Nephron (organoid): ENCODE data around the gene PCDH9.

Experiments
- H3K27ac Mint-ChIP-seq, 3 experiments: 2 replicates each; pipeline ENCODE4 v1.8.0; 2020; ENCODE audit warnings: mixed read lengths in 3 of 3, mild to moderate bottlenecking in 2 of 3, moderate library complexity in 1 of 3
- H3K27me3 Mint-ChIP-seq: 2 replicates; pipeline ENCODE4 v1.8.0; 2021; ENCODE audit warnings: low read depth, mild to moderate bottlenecking, moderate library complexity, mixed read lengths
- H3K36me3 Mint-ChIP-seq: 2 replicates; pipeline ENCODE4 v1.8.0; 2020; ENCODE audit warnings: low read depth, mixed read lengths
- H3K4me1 Mint-ChIP-seq: 2 replicates; pipeline ENCODE4 v1.8.0; 2020; ENCODE audit warnings: mixed read lengths
- H3K4me3 Mint-ChIP-seq, 3 experiments: 2 replicates each; pipeline ENCODE4 v1.8.0; 2020; ENCODE audit warnings: mild to moderate bottlenecking in 3 of 3, mixed read lengths in 3 of 3, moderate library complexity in 2 of 3
- H3K9me3 Mint-ChIP-seq: 2 replicates; pipeline ENCODE4 v1.8.0; 2020; ENCODE audit warnings: mixed read lengths
- TF ChIP-seq, protein P1 (sequence below), 3 experiments: fragments of 200-600 bp; sonication (generic); IDR thresholded peaks; one replicate each; pipeline ENCODE4 v1.5.0; 2021; ENCODE audit warnings: antibody characterized with exemption in 3 of 3; ENCODE audit not compliant: unreplicated experiment in 3 of 3

The PCDH9 gene

DNA sequence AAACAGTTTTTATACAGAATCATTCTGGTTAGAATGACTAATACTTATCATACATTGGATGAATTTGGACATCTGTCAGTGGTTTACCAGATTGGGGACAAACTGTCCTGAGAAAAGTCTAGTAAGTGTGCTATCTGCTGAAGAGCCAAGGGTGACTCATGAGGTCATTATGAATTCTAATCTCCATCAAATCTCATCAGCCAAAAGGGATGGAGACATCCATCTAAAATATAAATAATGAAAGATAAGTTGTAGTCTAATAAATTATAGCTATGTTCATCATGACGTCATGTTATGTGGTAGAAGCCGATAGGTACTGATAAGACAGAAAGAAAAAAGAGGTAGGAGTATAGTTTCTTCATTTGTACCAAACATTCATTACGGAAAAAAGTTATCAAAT is 804.4 kb downstream of the PCDH9 start:
- peaks cover 22% of the 10 kb centered on the region for H3K9me3 Mint-ChIP-seq
- peaks cover 25% of the 10 kb centered on the region for H3K36me3 Mint-ChIP-seq
- peaks cover 37% of the 10 kb centered on the region for H3K4me1 Mint-ChIP-seq
- H3K4me3 Mint-ChIP-seq, result no peak overlapping the region
- TF ChIP-seq, protein P1, sequence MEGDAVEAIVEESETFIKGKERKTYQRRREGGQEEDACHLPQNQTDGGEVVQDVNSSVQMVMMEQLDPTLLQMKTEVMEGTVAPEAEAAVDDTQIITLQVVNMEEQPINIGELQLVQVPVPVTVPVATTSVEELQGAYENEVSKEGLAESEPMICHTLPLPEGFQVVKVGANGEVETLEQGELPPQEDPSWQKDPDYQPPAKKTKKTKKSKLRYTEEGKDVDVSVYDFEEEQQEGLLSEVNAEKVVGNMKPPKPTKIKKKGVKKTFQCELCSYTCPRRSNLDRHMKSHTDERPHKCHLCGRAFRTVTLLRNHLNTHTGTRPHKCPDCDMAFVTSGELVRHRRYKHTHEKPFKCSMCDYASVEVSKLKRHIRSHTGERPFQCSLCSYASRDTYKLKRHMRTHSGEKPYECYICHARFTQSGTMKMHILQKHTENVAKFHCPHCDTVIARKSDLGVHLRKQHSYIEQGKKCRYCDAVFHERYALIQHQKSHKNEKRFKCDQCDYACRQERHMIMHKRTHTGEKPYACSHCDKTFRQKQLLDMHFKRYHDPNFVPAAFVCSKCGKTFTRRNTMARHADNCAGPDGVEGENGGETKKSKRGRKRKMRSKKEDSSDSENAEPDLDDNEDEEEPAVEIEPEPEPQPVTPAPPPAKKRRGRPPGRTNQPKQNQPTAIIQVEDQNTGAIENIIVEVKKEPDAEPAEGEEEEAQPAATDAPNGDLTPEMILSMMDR (IDR thresholded peaks at IDR 0.05; ENCODE audit: unreplicated experiment in 3 of 3), result no peak
- peak overlapping the region in 2 of 3 experiments; percentile 49 to 58 for H3K27ac Mint-ChIP-seq
- H3K27me3 Mint-ChIP-seq, result no peaks in the 10 kb centered on the region

DNA sequence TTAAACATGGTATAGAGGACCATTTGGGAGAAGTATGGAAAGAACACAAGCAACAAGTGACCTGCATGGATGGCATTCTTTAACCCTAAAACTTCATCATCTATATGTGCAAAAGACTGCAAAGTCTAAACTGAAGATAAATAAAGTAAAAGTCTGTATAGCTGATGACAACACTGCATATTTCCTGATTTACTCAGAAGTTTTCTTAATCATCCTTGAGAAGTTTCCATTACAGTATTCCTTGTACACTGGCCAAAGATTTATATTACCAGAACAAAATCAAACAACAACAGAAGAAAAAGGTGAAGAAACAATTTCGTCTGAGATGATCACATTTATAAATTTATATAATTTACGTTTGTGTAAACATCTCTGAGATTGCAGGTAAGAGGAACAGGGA is 805.7 kb downstream of the PCDH9 start:
- H3K27ac Mint-ChIP-seq, result peak overlapping the region in 1 of 3 experiments; percentile 13
- H3K4me3 Mint-ChIP-seq, result no peak overlapping the region
- H3K36me3 Mint-ChIP-seq, result peaks cover 32% of the 10 kb centered on the region
- peaks cover 29% of the 10 kb centered on the region for H3K9me3 Mint-ChIP-seq
- TF ChIP-seq, protein P1 (IDR thresholded peaks at IDR 0.05; ENCODE audit: unreplicated experiment in 3 of 3), result no peak
- H3K4me1 Mint-ChIP-seq, result peaks cover 26% of the 10 kb centered on the region
- no peaks in the 10 kb centered on the region for H3K27me3 Mint-ChIP-seq

DNA sequence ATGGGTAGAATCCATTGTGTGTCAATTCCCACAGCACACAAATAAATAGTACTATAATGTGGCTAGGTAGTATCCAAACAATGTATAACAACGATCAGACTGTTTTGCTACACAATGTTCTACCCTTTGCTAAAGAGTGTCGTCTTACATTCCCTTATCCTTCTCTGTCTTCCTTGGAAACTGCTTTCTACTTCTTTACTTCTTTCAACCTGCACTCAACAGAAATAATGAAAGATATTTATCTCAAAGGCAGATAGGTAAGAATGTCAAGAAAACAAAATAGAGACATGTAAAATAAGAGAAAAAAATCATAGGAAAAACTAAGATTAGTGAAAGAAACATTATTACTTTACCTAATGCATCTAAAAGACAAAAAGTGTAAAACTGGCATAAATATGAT is 814.7 kb downstream of the PCDH9 start:
- Mint-ChIP-seq H3K36me3 (peaks cover 20% of the 10 kb centered on the region), H3K27ac (peak overlapping the region; percentile 75 to 97 (median 90)), H3K4me1 (peaks cover 46% of the 10 kb centered on the region), H3K4me3 (no peak overlapping the region), H3K27me3 (peaks cover 3% of the 10 kb centered on the region), H3K9me3 (peaks cover 20% of the 10 kb centered on the region)
- TF ChIP-seq, protein P1 (IDR thresholded peaks at IDR 0.05; ENCODE audit: unreplicated experiment in 3 of 3), result no peak

DNA sequence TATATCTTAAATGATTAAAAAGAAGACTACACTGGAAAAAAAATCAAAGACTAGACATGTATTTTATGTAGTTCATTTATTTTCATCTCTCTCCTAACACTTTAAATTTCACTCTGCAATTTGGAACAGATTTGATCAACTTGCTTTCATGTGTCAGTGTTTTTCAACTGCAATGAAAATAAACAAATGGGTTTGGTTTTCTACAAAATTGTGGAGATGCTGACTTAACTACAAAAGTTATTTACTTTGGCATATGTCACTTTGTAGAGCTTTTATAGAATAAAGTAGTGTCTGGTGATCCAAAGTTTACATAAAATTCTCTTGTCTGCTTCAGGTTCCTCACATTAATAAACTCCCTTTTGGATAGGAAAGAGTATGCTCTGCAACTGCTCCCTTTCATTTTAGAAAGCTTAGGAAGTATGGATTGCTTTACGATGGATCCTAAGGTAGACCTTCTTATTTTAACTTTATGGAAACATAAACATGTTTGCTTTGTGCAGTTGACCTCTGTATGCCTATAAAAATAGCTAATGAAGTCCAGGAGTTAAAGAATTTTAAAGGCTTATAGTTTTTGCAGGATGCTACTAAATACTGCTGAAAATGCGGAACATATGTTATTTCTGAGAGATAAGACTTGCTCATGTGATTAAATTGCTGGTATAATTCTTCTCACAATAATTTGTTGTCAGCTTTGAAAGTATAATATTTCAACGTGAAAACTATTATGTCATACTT is 815.9 kb downstream of the PCDH9 start:
- Mint-ChIP-seq H3K4me1 (peaks cover 52% of the 10 kb centered on the region), H3K36me3 (peaks cover 14% of the 10 kb centered on the region), H3K27ac (peak overlapping the region; percentile 90 to 97 (median 96)), H3K9me3 (peaks cover 16% of the 10 kb centered on the region), H3K27me3 (peaks cover 3% of the 10 kb centered on the region), H3K4me3 (peak overlapping the region in 2 of 3 experiments; percentile 11 to 37)
- TF ChIP-seq, protein P1 (IDR thresholded peaks at IDR 0.05; ENCODE audit: unreplicated experiment in 3 of 3), result no peak

DNA sequence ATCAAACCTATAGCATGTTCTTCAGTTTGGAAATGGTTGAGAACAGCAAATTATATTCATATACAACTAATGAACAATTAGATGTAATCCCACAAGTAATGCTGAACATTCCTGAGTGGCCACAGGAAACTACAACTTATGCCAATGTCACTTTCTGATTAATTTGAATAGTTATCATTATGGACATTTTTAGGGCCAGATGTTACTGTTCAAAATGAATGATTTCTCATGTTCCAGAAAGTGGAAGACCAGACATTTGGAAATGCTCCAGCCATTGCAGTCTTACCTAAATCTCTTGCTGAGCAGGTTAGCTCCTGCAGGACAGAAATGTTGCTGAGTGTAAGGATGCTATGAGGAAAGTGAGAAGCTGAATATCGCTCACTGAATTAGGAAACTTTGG is 819.8 kb downstream of the PCDH9 start:
- TF ChIP-seq, protein P1 (IDR thresholded peaks at IDR 0.05; ENCODE audit: unreplicated experiment in 3 of 3), result no peak
- Mint-ChIP-seq H3K27me3 (no peaks in the 10 kb centered on the region), H3K4me3 (no peak overlapping the region), H3K36me3 (no peaks in the 10 kb centered on the region), H3K4me1 (peaks cover 57% of the 10 kb centered on the region), H3K27ac (no peak overlapping the region), H3K9me3 (no peaks in the 10 kb centered on the region)

DNA sequence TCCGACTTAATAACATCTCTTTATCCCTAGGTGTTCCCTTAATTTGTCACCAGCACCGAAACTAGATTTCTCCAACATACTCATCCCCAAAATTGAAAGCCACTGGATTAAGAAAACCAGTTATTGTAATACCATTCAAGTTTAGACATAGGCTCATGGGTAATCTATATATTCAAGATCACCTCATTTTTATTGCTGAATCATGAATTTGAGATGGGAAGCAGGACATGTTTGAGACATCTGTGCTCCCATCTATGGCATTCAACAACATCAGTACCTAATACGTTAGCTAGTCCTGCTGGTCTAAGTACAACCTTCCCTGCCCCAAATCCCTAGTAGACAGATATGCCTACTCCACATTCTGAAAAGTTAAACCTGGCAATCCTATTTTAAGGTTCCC is 820.6 kb downstream of the PCDH9 start:
- Mint-ChIP-seq H3K9me3 (no peaks in the 10 kb centered on the region), H3K4me1 (peaks cover 53% of the 10 kb centered on the region), H3K36me3 (no peaks in the 10 kb centered on the region), H3K27ac (no peak overlapping the region), H3K4me3 (no peak overlapping the region), H3K27me3 (no peaks in the 10 kb centered on the region)
- TF ChIP-seq, protein P1 (IDR thresholded peaks at IDR 0.05; ENCODE audit: unreplicated experiment in 3 of 3), result no peak
